ENCODE data around the gene GLYAT. TPM values are rescaled to one million over a fixed set of nuclear protein-coding genes. Genes with fewer than 3 reads are reported as not detected.

Gene GLYAT
- total and polyA plus RNA-seq, 2 donors (not counting 1 experiment from before 2014, with no cell fraction given) = not detected

GRCh38 chr11:58693026-58693425 is 38.7 kb downstream of the GLYAT start:
- Histone ChIP-seq H3K27me3 (ENCODE audit: control insufficient read depth, insufficient read depth, low read length) (no peaks in the 10 kb centered on the region), H3K36me3 (ENCODE audit: control insufficient read depth, insufficient read depth, low read length) (no peaks in the 10 kb centered on the region), H3K9ac (ENCODE audit: insufficient read depth, low read length) (no peak overlapping the region), H3K79me2 (ENCODE audit: control insufficient read depth, insufficient read depth, low read length) (no peaks in the 10 kb centered on the region), H2AFZ (ENCODE audit: low read length) (no peak overlapping the region), H3K9me3 (ENCODE audit: control insufficient read depth, insufficient read depth, low read depth, low read length) (no peaks in the 10 kb centered on the region), H3K27ac (ENCODE audit: insufficient read depth, low read length) (no peak overlapping the region), H4K20me1 (ENCODE audit: control insufficient read depth, extremely low read depth, insufficient read depth, low read length) (no peaks in the 10 kb centered on the region), H3K4me2 (ENCODE audit: extremely low read depth, insufficient read depth, low read length) (no peak overlapping the region), H3K4me1 (ENCODE audit: control insufficient read depth, extremely low read depth, insufficient read depth, low read length) (no peaks in the 10 kb centered on the region), H3K4me3 (replicated peaks in 1 of 4; ENCODE audit: control extremely low read depth in 1 of 4, insufficient read depth in 1 of 4, low read depth in 3 of 4, low read length in 4 of 4) (no peak overlapping the region)
- no peak for TF ChIP-seq EZH2 (IDR thresholded peaks at IDR 0.05; ENCODE audit: low read length, missing control alignments)
- no peak for TF ChIP-seq CTCF (conservative IDR thresholded peaks at IDR 0.05 in 1 of 2, IDR thresholded peaks at IDR 0.05 in 1 of 2; ENCODE audit: low read depth in 1 of 2, low read length in 2 of 2)
- no peak for DNase-seq (ENCODE audit: low read depth in 2 of 2)

- Histone ChIP-seq H3K4me3 (replicated peaks in 1 of 4; ENCODE audit: control extremely low read depth in 1 of 4, insufficient read depth in 1 of 4, low read depth in 3 of 4, low read length in 4 of 4) (no peak overlapping the region), H3K79me2 (ENCODE audit: control insufficient read depth, insufficient read depth, low read length) (no peaks in the 10 kb centered on the region), H3K9me3 (ENCODE audit: control insufficient read depth, insufficient read depth, low read depth, low read length) (no peaks in the 10 kb centered on the region), H2AFZ (ENCODE audit: low read length) (no peak overlapping the region), H3K27me3 (ENCODE audit: control insufficient read depth, insufficient read depth, low read length) (no peaks in the 10 kb centered on the region), H3K4me1 (ENCODE audit: control insufficient read depth, extremely low read depth, insufficient read depth, low read length) (no peaks in the 10 kb centered on the region), H3K36me3 (ENCODE audit: control insufficient read depth, insufficient read depth, low read length) (no peaks in the 10 kb centered on the region), H3K27ac (ENCODE audit: insufficient read depth, low read length) (no peak overlapping the region), H4K20me1 (ENCODE audit: control insufficient read depth, extremely low read depth, insufficient read depth, low read length) (no peaks in the 10 kb centered on the region), H3K4me2 (ENCODE audit: extremely low read depth, insufficient read depth, low read length) (no peak overlapping the region), H3K9ac (ENCODE audit: insufficient read depth, low read length) (no peak overlapping the region)
- DNase-seq (ENCODE audit: low read depth in 2 of 2) = no peak
- TF ChIP-seq EZH2 (IDR thresholded peaks at IDR 0.05; ENCODE audit: low read length, missing control alignments) = no peak
- TF ChIP-seq CTCF (conservative IDR thresholded peaks at IDR 0.05 in 1 of 2, IDR thresholded peaks at IDR 0.05 in 1 of 2; ENCODE audit: low read depth in 1 of 2, low read length in 2 of 2) = no peak
Observed at GRCh38 chr11:58691675-58692074, 40.1 kb downstream of the GLYAT start.

DNA sequence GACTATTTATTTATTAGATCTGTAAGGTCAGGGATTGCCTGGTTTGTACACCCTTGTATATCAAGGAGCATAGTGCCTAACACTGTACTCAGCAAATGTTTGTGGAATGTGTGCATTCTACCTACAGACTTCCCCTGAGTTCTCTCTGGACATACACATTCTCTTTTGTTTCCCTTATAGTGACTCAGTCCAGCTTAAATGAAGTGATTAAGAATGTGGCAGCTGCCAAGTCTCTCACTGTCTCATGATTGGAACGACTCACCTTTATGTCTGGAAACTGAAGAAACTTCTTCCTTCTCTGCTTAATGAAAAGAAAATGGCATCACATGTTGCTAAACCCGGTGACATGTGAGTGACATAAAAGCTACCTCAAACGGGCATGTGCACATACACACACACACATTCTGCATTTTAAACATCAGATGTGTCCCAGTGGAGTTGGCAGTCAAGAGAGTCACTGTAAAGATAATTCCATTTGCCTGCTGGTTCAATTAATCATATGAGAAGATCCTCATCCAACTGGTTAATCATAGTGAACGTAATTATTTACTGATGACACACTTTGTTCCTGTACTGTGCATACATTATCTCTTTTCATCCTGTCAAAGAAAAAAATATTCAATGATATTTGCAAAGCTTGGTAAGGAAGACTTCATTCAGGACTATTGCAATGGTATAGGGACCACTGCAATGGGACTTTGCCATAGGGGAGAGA is 42.8 kb downstream of the GLYAT start:
- Histone ChIP-seq H3K36me3 (ENCODE audit: control insufficient read depth, insufficient read depth, low read length) (no peaks in the 10 kb centered on the region), H3K4me1 (ENCODE audit: control insufficient read depth, extremely low read depth, insufficient read depth, low read length) (no peaks in the 10 kb centered on the region), H3K4me2 (ENCODE audit: extremely low read depth, insufficient read depth, low read length) (no peak overlapping the region), H2AFZ (ENCODE audit: low read length) (no peak overlapping the region), H3K27ac (ENCODE audit: insufficient read depth, low read length) (no peak overlapping the region), H3K79me2 (ENCODE audit: control insufficient read depth, insufficient read depth, low read length) (no peaks in the 10 kb centered on the region), H3K9ac (ENCODE audit: insufficient read depth, low read length) (no peak overlapping the region), H3K9me3 (ENCODE audit: control insufficient read depth, insufficient read depth, low read depth, low read length) (no peaks in the 10 kb centered on the region), H4K20me1 (ENCODE audit: control insufficient read depth, extremely low read depth, insufficient read depth, low read length) (no peaks in the 10 kb centered on the region), H3K4me3 (replicated peaks in 1 of 4; ENCODE audit: control extremely low read depth in 1 of 4, insufficient read depth in 1 of 4, low read depth in 3 of 4, low read length in 4 of 4) (no peak overlapping the region), H3K27me3 (ENCODE audit: control insufficient read depth, insufficient read depth, low read length) (no peaks in the 10 kb centered on the region)
- TF ChIP-seq CTCF (conservative IDR thresholded peaks at IDR 0.05 in 1 of 2, IDR thresholded peaks at IDR 0.05 in 1 of 2; ENCODE audit: low read depth in 1 of 2, low read length in 2 of 2) = no peak
- no peak for TF ChIP-seq EZH2 (IDR thresholded peaks at IDR 0.05; ENCODE audit: low read length, missing control alignments)
- DNase-seq (ENCODE audit: low read depth in 2 of 2) = no peak
